B cell (primary cell): ENCODE data around the gene SNED1. TPM values are rescaled to one million over a fixed set of nuclear protein-coding genes. Genes with fewer than 3 reads are reported as not detected.

Experiments
- ATAC-seq: fragments of 200-7000 bp; cut with Tn5 transposase; one replicate; pipeline ENCODE4 v1.10.0; 2021; ENCODE audit warnings: low read depth, mild to moderate bottlenecking, moderate number of reproducible peaks, moderate library complexity
- CTCF ChIA-PET: fragments of 350-600 bp; sonication (Branson Sonifier 250); formaldehyde crosslinking; loops from one replicate; lab custom pipeline; 2021; ENCODE audit warnings: antibody characterized with exemption, inconsistent platforms; lab: Charles Lee
- POLR2A ChIA-PET: fragments of 350-600 bp; sonication (Branson Sonifier 250); formaldehyde crosslinking; loops from one replicate; lab custom pipeline; 2021; ENCODE audit warnings: antibody characterized with exemption; lab: Charles Lee
- DNase-seq: peaks from one replicate; pipeline ENCODE4 v3.0.0; 2013
- H2AFZ ChIP-seq: 2 replicates; pipeline ENCODE4 v1.6.1; 2012; ENCODE audit warnings: mild to moderate bottlenecking, low read depth, low read length; ENCODE audit not compliant: insufficient read depth, poor library complexity, severe bottlenecking
- H3K27ac ChIP-seq, 2 donors: 1 replicate in 1 of 2; 2 replicates in 1 of 2; pipeline ENCODE4 v1.5.1; 2012 to 2013; ENCODE audit warnings: low read length in 2 of 2, mild to moderate bottlenecking in 2 of 2, moderate library complexity in 1 of 2
- H3K27me3 ChIP-seq, 4 experiments: fragments of 200-600 bp in 1 of 4; sonication (generic) in 1 of 4; replicated peaks in 1 of 4; 1 replicate in 2 of 4; 2 replicates in 2 of 4; pipeline versions ENCODE4 v1.6.1 to v1.7.0; 2013 to 2016; ENCODE audit warnings: low read length in 3 of 4, mild to moderate bottlenecking in 2 of 4, mixed read lengths in 1 of 4, moderate library complexity in 1 of 4; ENCODE audit not compliant: insufficient read depth in 4 of 4, control insufficient read depth in 3 of 4; ENCODE audit errors: control extremely low read depth in 1 of 4
- H3K36me3 ChIP-seq, 2 experiments: replicated peaks in 1 of 2; 1 replicate in 1 of 2; 2 replicates in 1 of 2; pipeline versions ENCODE4 v1.6.1 to v1.7.1; 2013; ENCODE audit warnings: low read length in 1 of 2; ENCODE audit not compliant: insufficient read depth in 2 of 2, control insufficient read depth in 1 of 2; ENCODE audit errors: control extremely low read depth in 1 of 2, extremely low read depth in 1 of 2
- H3K4me1 ChIP-seq, 2 donors: fragments of 200-600 bp in 1 of 2; sonication (generic) in 1 of 2; 1 replicate in 1 of 2; 2 replicates in 1 of 2; pipeline versions ENCODE4 v1.5.1 to v1.6.1; 2013 to 2017; ENCODE audit warnings: low read length in 2 of 2; ENCODE audit not compliant: control insufficient read depth in 2 of 2, insufficient read depth in 2 of 2
- H3K4me2 ChIP-seq: replicated peaks from 2 replicates; pipeline ENCODE3; 2012; ENCODE audit warnings: mild to moderate bottlenecking, low read depth, low read length; ENCODE audit not compliant: poor library complexity, severe bottlenecking
- H3K4me3 ChIP-seq, 5 experiments: fragments of 200-600 bp in 1 of 5; sonication (generic) in 1 of 5; 1 replicate in 3 of 5; 2 replicates in 2 of 5; pipeline versions ENCODE4 v1.5.1 to v1.7.0; 2011 to 2016; ENCODE audit warnings: low read length in 4 of 5, mild to moderate bottlenecking in 4 of 5, low read depth in 2 of 5, control low read depth in 1 of 5, moderate library complexity in 1 of 5; ENCODE audit not compliant: insufficient read depth in 1 of 5; ENCODE audit errors: control extremely low read depth in 1 of 5, extremely low read depth in 1 of 5
- H3K79me2 ChIP-seq: fragments of 200-600 bp; sonication (generic); one replicate; pipeline ENCODE4 v1.6.0; 2016; ENCODE audit warnings: low read length; ENCODE audit not compliant: control insufficient read depth, insufficient read depth
- H3K9ac ChIP-seq: fragments of 200-600 bp; sonication (generic); 2 replicates; pipeline ENCODE4 v1.6.1; 2017; ENCODE audit warnings: mild to moderate bottlenecking, low read length, moderate library complexity
- H3K9me3 ChIP-seq, 3 donors: one replicate each; pipeline versions ENCODE4 v1.6.1 to v1.7.1; 2013; ENCODE audit warnings: low read length in 2 of 3; ENCODE audit not compliant: control insufficient read depth in 2 of 3, insufficient read depth in 1 of 3; ENCODE audit errors: control extremely low read depth in 1 of 3
- H4K20me1 ChIP-seq: 2 replicates; pipeline ENCODE4 v1.6.0; 2012; ENCODE audit warnings: mild to moderate bottlenecking, low read length; ENCODE audit not compliant: insufficient read depth, control insufficient read depth, poor library complexity, severe bottlenecking
- H3K27ac Mint-ChIP-seq: one replicate; pipeline ENCODE4 v1.8.0; 2021; ENCODE audit warnings: mixed read lengths
- H3K27me3 Mint-ChIP-seq: one replicate; pipeline ENCODE4 v1.8.0; 2021; ENCODE audit warnings: mixed read lengths
- H3K4me1 Mint-ChIP-seq: one replicate; pipeline ENCODE4 v1.8.0; 2021; ENCODE audit warnings: mixed read lengths
- H3K4me3 Mint-ChIP-seq: one replicate; pipeline ENCODE4 v1.8.0; 2021; ENCODE audit warnings: mixed read lengths
- H3K9me3 Mint-ChIP-seq: one replicate; pipeline ENCODE4 v1.8.0; 2022; ENCODE audit warnings: mixed read lengths; ENCODE audit not compliant: insufficient read depth
- CTCF ChIP-seq: fragments of 200-600 bp; IDR thresholded peaks from one replicate; pipeline ENCODE4 v1.8.0; 2022; ENCODE audit warnings: antibody characterized with exemption, mild to moderate bottlenecking
- EZH2 ChIP-seq: IDR thresholded peaks from 2 replicates; pipeline ENCODE4 v1.6.1; 2012; ENCODE audit warnings: borderline replicate concordance, low read depth, mild to moderate bottlenecking, moderate library complexity, low read length; ENCODE audit not compliant: insufficient read depth, poor library complexity, severe bottlenecking
- WGBS: methylation state at CpG from one replicate; pipeline ENCODE4 v1.1.5; 2013; ENCODE audit warnings: missing lambda C conversion rate; ENCODE audit not compliant: insufficient coverage; 5-methylcytosine and 5-hydroxymethylcytosine counted together
- intact Hi-C: fragments of 100-400 bp; cut with micrococcal nuclease; formaldehyde crosslinking; loops from one replicate; pipeline ENCODE4 v1.10.0; 2022
- polyA plus RNA-seq: library from polyadenylated mRNA; depleted of rRNA; stranded (reverse); fragments of >200 nt; gene quantifications from 2 replicates; pipeline ENCODE4 v1.2.3, GENCODE V29; 2012
- total RNA-seq, 2 donors: library from RNA; stranded (reverse); fragments of 120-200 nt in 1 of 2; gene quantifications; 1 replicate in 1 of 2; 2 replicates in 1 of 2; pipeline versions ENCODE4 v1.2.3 to v1.2.4, GENCODE V29; 2013 to 2022

Gene SNED1
- total and polyA plus RNA-seq, 2 donors (not counting 1 experiment from before 2014, with no cell fraction given), result 25.5 to 336 TPM

GRCh38 chr2:240955306-240956170 lies 42.9 kb upstream of the SNED1 start:
- Histone ChIP-seq H3K36me3 (no peaks in the 10 kb centered on the region), H3K27ac (no peak overlapping the region), H3K9me3 (no peaks in the 10 kb centered on the region), H3K9ac (no peak overlapping the region), H3K4me3 (no peak overlapping the region), H3K79me2 (no peaks in the 10 kb centered on the region), H3K27me3 (peaks cover 0 to 14% (median 0%) of the 10 kb centered on the region in 4 experiments), H2AFZ (no peak overlapping the region), H3K4me1 (no peaks in the 10 kb centered on the region), H4K20me1 (no peaks in the 10 kb centered on the region), H3K4me2 (no peak overlapping the region)
- TF ChIP-seq CTCF (no peak), EZH2 (no peak)
- WGBS, result 92% methylated on average over 11 of the region's 17 CpGs
- Mint-ChIP-seq H3K4me1 (no peaks in the 10 kb centered on the region), H3K9me3 (no peaks in the 10 kb centered on the region), H3K27me3 (peaks cover 7% of the 10 kb centered on the region), H3K27ac (no peak overlapping the region), H3K4me3 (no peak overlapping the region)
- intact Hi-C loops, result no loop called here
- CTCF ChIA-PET, result no interaction called here
- ATAC-seq (no peak), DNase-seq (no peak)
- POLR2A ChIA-PET, result no interaction called here
